GM12878 (cell line): ENCODE measurements around the gene GLG1. TPM values are rescaled to one million over a fixed set of nuclear protein-coding genes. Genes with fewer than 3 reads are reported as not detected.

Source experiments
- ATAC-seq: fragments of 200-7000 bp; cut with Tn5 transposase; 3 replicates; pipeline ENCODE4 v1.9.1; 2020; ENCODE audit warnings: mild to moderate bottlenecking, moderate library complexity
- Bru-seq: library from RNA; stranded (reverse); fragments of 400-500 nt; gene quantifications from one replicate; lab custom pipeline; 2021; lab: Mats Ljungman, UMichigan
- BruChase-seq, 2 experiments: library from RNA; stranded (reverse); fragments of 400-500 nt; gene quantifications; one replicate each; lab custom pipeline; 2021; lab: Mats Ljungman, UMichigan
- BruUV-seq: library from RNA; stranded (reverse); fragments of 400-500 nt; replicated peaks from 2 replicates; lab custom pipeline; 2021; lab: Mats Ljungman, UMichigan
- CTCF ChIA-PET: fragments of 300-600 bp; sonication (Branson Sonifier 250); formaldehyde crosslinking; extraction: SDS; loops from one replicate; lab custom pipeline; 2021; ENCODE audit warnings: inconsistent platforms; lab: Yijun Ruan, JAX
- POLR2A ChIA-PET: fragments of 350-600 bp; formaldehyde crosslinking; extraction: SDS; loops from one replicate; lab custom pipeline; 2021; ENCODE audit warnings: inconsistent platforms; lab: Charles Lee
- RAD21 ChIA-PET: fragments of 300-600 bp; sonication (Branson Sonifier 250); formaldehyde crosslinking; loops from one replicate; lab custom pipeline; 2023; ENCODE audit warnings: antibody characterized with exemption; ENCODE audit not compliant: unreplicated experiment; lab: Charles Lee
- SMC1A ChIA-PET: fragments of 300-600 bp; sonication (Branson Sonifier 250); formaldehyde crosslinking; loops from one replicate; lab custom pipeline; 2023; ENCODE audit not compliant: unreplicated experiment, uncharacterized antibody; lab: Charles Lee
- DNase-seq: peaks from one replicate; pipeline ENCODE4 v3.0.0-alpha.2; 2011; ENCODE audit warnings: low read depth, low spot score
- FAIRE-seq: peaks from 3 replicates; lab custom pipeline; 2011; peaks lifted over from hg19 to GRCh38; lab: Jason Lieb, UNC
- H2AFZ ChIP-seq: 2 replicates; pipeline ENCODE4 v1.6.0; 2011; ENCODE audit warnings: low read depth, low read length, control low read depth; ENCODE audit not compliant: control insufficient read depth
- H3K27ac ChIP-seq: 2 replicates; pipeline ENCODE4 v1.5.1; 2011; ENCODE audit warnings: control low read depth; ENCODE audit not compliant: control insufficient read depth, insufficient read depth
- H3K27me3 ChIP-seq, 2 experiments: replicated peaks in 1 of 2; 2 replicates each; pipeline versions ENCODE4 v1.6.0 to v1.6.1; 2011; ENCODE audit warnings: low read length in 1 of 2; ENCODE audit not compliant: control insufficient read depth in 2 of 2, insufficient read depth in 2 of 2
- H3K36me3 ChIP-seq, 2 experiments: 2 replicates each; pipeline ENCODE4 v1.5.1; 2011; ENCODE audit warnings: low read length in 1 of 2; ENCODE audit not compliant: control insufficient read depth in 2 of 2, insufficient read depth in 2 of 2
- H3K4me1 ChIP-seq: 2 replicates; pipeline ENCODE4 v1.6.1; 2011; ENCODE audit warnings: mild to moderate bottlenecking, low read length, moderate library complexity, mixed read lengths; ENCODE audit not compliant: control insufficient read depth, insufficient read depth
- H3K4me2 ChIP-seq: 2 replicates; pipeline ENCODE4 v1.6.0; 2011; ENCODE audit warnings: control low read depth; ENCODE audit not compliant: control insufficient read depth, insufficient read depth
- H3K4me3 ChIP-seq: fragments of 200-600 bp; sonication (generic); 2 replicates; pipeline ENCODE4 v1.5.1; 2016
- H3K79me2 ChIP-seq: 2 replicates; pipeline ENCODE4 v1.6.0; 2011; ENCODE audit warnings: low read length; ENCODE audit not compliant: control insufficient read depth, insufficient read depth
- H3K9ac ChIP-seq: 2 replicates; pipeline ENCODE4 v1.8.0; 2011; ENCODE audit warnings: low read length, control low read depth, mixed read lengths; ENCODE audit not compliant: control insufficient read depth, insufficient read depth
- H3K9me3 ChIP-seq: replicated peaks from 3 replicates; pipeline ENCODE4 v1.5.1; 2011; ENCODE audit warnings: mild to moderate bottlenecking, low read length; ENCODE audit not compliant: control insufficient read depth, insufficient read depth
- H4K20me1 ChIP-seq: 2 replicates; pipeline ENCODE4 v1.6.0; 2011; ENCODE audit not compliant: control insufficient read depth, insufficient read depth
- ATF7 ChIP-seq: fragments of 450-650 bp; IDR thresholded peaks from 2 replicates; pipeline ENCODE4 v1.6.1; 2016; ENCODE audit warnings: low read depth, mild to moderate bottlenecking
- CHD2 ChIP-seq: IDR thresholded peaks from 2 replicates; pipeline ENCODE4 v1.6.1; 2011; ENCODE audit warnings: low read depth, low read length, improper control_type of control experiment, borderline replicate concordance
- FOS ChIP-seq: IDR thresholded peaks from 3 replicates; pipeline ENCODE4 v1.6.1; 2011; ENCODE audit warnings: borderline replicate concordance; ENCODE audit not compliant: insufficient read length; ENCODE audit errors: extremely low read depth
- GABPA ChIP-seq: IDR thresholded peaks from 2 replicates; pipeline ENCODE4 v1.6.1; 2014; ENCODE audit warnings: antibody characterized with exemption, low read depth, mild to moderate bottlenecking, inconsistent platforms
- NR2C2 ChIP-seq: IDR thresholded peaks from 2 replicates; pipeline ENCODE4 v1.6.1; 2011; ENCODE audit warnings: borderline replicate concordance, low read depth; ENCODE audit not compliant: control insufficient read depth, insufficient read length
- NR2F1 ChIP-seq: fragments of 450-650 bp; conservative IDR thresholded peaks from 2 replicates; pipeline ENCODE4 v1.6.1; 2017; ENCODE audit warnings: mild to moderate bottlenecking
- POU2F2 ChIP-seq: IDR thresholded peaks from 3 replicates; pipeline ENCODE4 v1.6.1; 2011; ENCODE audit warnings: low read depth, mild to moderate bottlenecking, low read length, borderline replicate concordance
- RBBP5 ChIP-seq: fragments of 200-600 bp; sonication (generic); conservative IDR thresholded peaks from 2 replicates; pipeline ENCODE4 v1.6.1; 2016
- RFX5 ChIP-seq: IDR thresholded peaks from 2 replicates; pipeline ENCODE4 v1.6.1; 2011; ENCODE audit warnings: low read depth, low read length, improper control_type of control experiment
- STAT3 ChIP-seq: IDR thresholded peaks from 2 replicates; pipeline ENCODE4 v1.6.1; 2011; ENCODE audit warnings: low read depth, low read length, improper control_type of control experiment
- SUZ12 ChIP-seq: fragments of 200-600 bp; sonication (generic); IDR thresholded peaks from one replicate; pipeline ENCODE4 v1.6.1; 2018; ENCODE audit warnings: antibody characterized with exemption, mild to moderate bottlenecking; ENCODE audit not compliant: unreplicated experiment
- TBL1XR1 ChIP-seq: IDR thresholded peaks from 2 replicates; pipeline ENCODE4 v1.6.1; 2012; ENCODE audit warnings: low read depth, low read length, improper control_type of control experiment
- WGBS: methylation state at CpG from one replicate; pipeline ENCODE4 v1.1.6; 2016; ENCODE audit warnings: low lambda C conversion rate; ENCODE audit not compliant: insufficient replicate concordance, insufficient coverage; ENCODE audit errors: missing lambda C conversion rate; 5-methylcytosine and 5-hydroxymethylcytosine counted together
- in situ Hi-C: fragments of 300-500 bp; cut with MboI; formaldehyde crosslinking; loops from 9 replicates; pipeline ENCODE4 v1.14.3; 2018; ENCODE audit warnings: mixed read lengths
- intact Hi-C: fragments of 100-400 bp; cut with micrococcal nuclease; formaldehyde crosslinking; loops from one replicate; pipeline ENCODE4 v1.14.2; 2022; ENCODE audit not compliant: unreplicated experiment
- long read RNA-seq, 2 experiments: library from polyadenylated mRNA; unstranded; transcript quantifications; one replicate each; pipeline ENCODE4 v2.0.0, GENCODE V29; 2019 to 2020
- polyA minus RNA-seq, 3 experiments: library from RNA; depleted of rRNA, polyadenylated mRNA; stranded (reverse); fragments of >200 nt; gene quantifications; 2 replicates each; pipeline ENCODE4 v1.2.3, GENCODE V29; 2011
- polyA plus RNA-seq, 11 experiments: library from polyadenylated mRNA; depleted of rRNA in 4 of 11; unstranded in 6 of 11; stranded (reverse) in 5 of 11; fragments of >200 nt; fragmentation: Nextera tagmentation in 4 of 11; fragmentation: Illumina TruSeq in 1 of 11; extraction: Ambion mirVana in 4 of 11; extraction: Trizol in 1 of 11; gene quantifications; 1 replicate in 1 of 11; 2 replicates in 10 of 11; pipeline versions ENCODE4 v1.2.1 to v1.2.3, GENCODE V29; 2011 to 2016; ENCODE audit warnings: inconsistent platforms in 2 of 11, missing spikeins in 2 of 11, low read depth in 1 of 11
- total RNA-seq, 4 experiments: library from RNA; depleted of rRNA in 3 of 4; stranded (reverse); fragments of >200 nt in 3 of 4; fragmentation: Illumina TruSeq in 1 of 4; extraction: Trizol in 1 of 4; gene quantifications; 2 replicates each; pipeline versions ENCODE4 v1.2.1 to v1.2.3, GENCODE V29; 2013 to 2021
- TF ChIP-seq, protein P1 (sequence below): fragments of 450-650 bp; IDR thresholded peaks from 2 replicates; pipeline ENCODE4 v1.6.1; 2017; ENCODE audit warnings: low read depth, mild to moderate bottlenecking, moderate library complexity
- TF ChIP-seq, protein P2 (sequence below): IDR thresholded peaks from 2 replicates; pipeline ENCODE4 v1.6.1; 2012; ENCODE audit warnings: low read depth, low read length, improper control_type of control experiment

Gene GLG1
- total RNA-seq (2013; cell fraction: nucleolus; rRNA removed), result 319 and 340 TPM in 2 replicates
- 27.0 and 31.0 TPM in 2 replicates for total RNA-seq (2014; rRNA removed)
- total RNA-seq (2014; rRNA removed; fragmentation: Illumina TruSeq; extraction: Trizol), result 28.5 and 29.0 TPM in 2 replicates
- 41.9 and 45.5 TPM in 2 replicates for total RNA-seq (2021)
- polyA plus RNA-seq (2011; ENCODE audit: low read depth), result 30.1 TPM
- polyA plus RNA-seq (2011; rRNA removed), result 32.4 and 42.4 TPM in 2 replicates
- polyA plus RNA-seq (2011; cell fraction: cytosol; rRNA removed), result 22.5 and 30.2 TPM in 2 replicates
- 48.5 and 53.6 TPM in 2 replicates for polyA plus RNA-seq (2011; cell fraction: nucleus; rRNA removed)
- 42.0 and 45.0 TPM in 2 replicates for polyA plus RNA-seq (2012)
- 24.3 and 27.4 TPM in 2 replicates for polyA plus RNA-seq (2014; fragmentation: Illumina TruSeq; extraction: Trizol)
- polyA plus RNA-seq (2014; fragmentation: Nextera tagmentation; extraction: Ambion mirVana), result 1 to 10 TPM; 7.6 to 9.6 TPM
- 22.4 and 24.5 TPM in 2 replicates for polyA plus RNA-seq (2014; rRNA removed)
- 10 to 100 TPM; 41.0 to 49.4 TPM for polyA plus RNA-seq (2016; fragmentation: Nextera tagmentation; extraction: Ambion mirVana)
- 72.0 and 85.2 TPM in 2 replicates for polyA minus RNA-seq (2011; rRNA and poly(A)+ RNA removed)
- 22.8 and 24.6 TPM in 2 replicates for polyA minus RNA-seq (2011; cell fraction: cytosol; rRNA and poly(A)+ RNA removed)
- polyA minus RNA-seq (2011; cell fraction: nucleus; rRNA and poly(A)+ RNA removed), result 32.6 and 51.8 TPM in 2 replicates
- percentile 79 among the genes with signal in this experiment for Bru-seq, nascent RNA
- BruChase-seq, experiment 1, labeled RNA remaining after a 6-hour chase, result percentile 87 among the genes with signal in this experiment
- BruChase-seq, experiment 2, labeled RNA remaining after a 2-hour chase, result percentile 83 among the genes with signal in this experiment
- long read RNA-seq, experiment 1, full-length matches to known transcripts, result 7 of 17 reads
- long read RNA-seq, experiment 1, partial matches to known transcripts, result 4 of 17 reads
- long read RNA-seq, experiment 1, other reads (novel, unspliced or antisense), result 6 of 17 reads
- long read RNA-seq, experiment 2, partial matches to known transcripts, result 14 of 24 reads
- long read RNA-seq, experiment 2, other reads (novel, unspliced or antisense), result 9 of 24 reads

DNA sequence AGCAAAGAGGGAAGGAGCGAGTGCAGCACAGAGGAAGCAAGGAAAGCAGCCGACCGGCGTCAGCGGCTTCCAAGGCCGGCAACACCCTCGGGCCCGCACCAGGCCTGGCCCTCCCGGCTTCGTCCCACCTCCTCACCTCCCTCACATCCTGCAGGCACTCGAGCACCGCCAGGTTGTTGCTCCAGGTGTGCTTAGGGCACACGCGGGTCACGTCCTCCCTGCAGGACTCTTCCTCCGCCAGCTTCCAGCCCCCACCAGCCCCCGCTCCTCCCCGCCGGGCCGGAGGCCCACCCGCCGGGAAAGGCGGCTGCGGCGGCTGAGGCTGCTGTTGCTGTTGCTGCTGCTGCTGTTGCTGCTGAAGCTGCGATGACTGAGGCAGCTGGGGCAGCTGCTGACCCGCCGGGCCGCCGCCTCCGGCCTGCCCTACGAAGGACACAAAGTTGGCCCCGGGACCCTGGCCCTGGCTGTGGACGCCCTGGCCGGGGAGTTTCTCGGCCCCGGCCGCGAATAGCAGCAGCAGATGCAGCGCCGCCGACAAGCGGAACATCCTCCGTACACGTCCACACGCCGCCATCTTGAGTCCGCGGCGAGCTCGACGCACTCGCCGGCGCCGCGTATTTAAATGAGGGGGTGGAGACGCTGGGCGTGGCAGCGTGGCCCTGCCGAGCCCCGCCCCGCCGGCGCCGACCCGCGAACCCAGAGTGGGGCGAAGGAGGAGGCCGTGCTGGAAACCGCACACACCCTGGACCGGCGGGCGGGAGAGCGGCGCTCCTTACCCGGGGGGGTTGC lies at the start of gene GLG1:
Gene GLG1, minus strand, starts transcription at position 594 of the 789 bp plus-strand sequence. Its CDS starts 20 bp downstream, at position 574.
- peaks cover 49% of the 10 kb centered on the region for H3K79me2 ChIP-seq
- H3K4me2 ChIP-seq, result peak within 1 kb of the TSS; percentile 98
- ATAC-seq (peak; percentile 95), DNase-seq (peak; percentile 51), FAIRE-seq (no peak)
- SMC1A ChIA-PET, result interaction anchor here (0.6 to 2.9 kb wide), 6 partner anchors 16 to 877 kb away, joined by 3 to 21 read pairs (median 4); no protein-coding TSS in a partner anchor
- H3K27me3 ChIP-seq, result no peaks in the 10 kb centered on the region
- H3K9ac ChIP-seq, result peak within 1 kb of the TSS; percentile 94
- H2AFZ ChIP-seq, result peak within 1 kb of the TSS; percentile 99
- BruUV-seq, result no TSS peak
- H3K9me3 ChIP-seq, result no peaks in the 10 kb centered on the region
- in situ Hi-C loops (no loop called here), intact Hi-C loops (loop anchor here (10.0 kb wide), 1 partner anchor 112 kb away; no protein-coding TSS in a partner anchor)
- POLR2A ChIA-PET, result interaction anchor here (0.6 to 2.2 kb wide), 14 partner anchors 9 to 380 kb away, joined by 3 to 8 read pairs (median 4); no protein-coding TSS in a partner anchor
- CTCF ChIA-PET, result interaction anchor here (1.0 to 2.1 kb wide), 6 partner anchors 16 to 309 kb away, joined by 3 to 6 read pairs (median 4); no protein-coding TSS in a partner anchor
- H3K4me3 ChIP-seq, result peak within 1 kb of the TSS; percentile 93
- RAD21 ChIA-PET, result interaction anchor here (0.7 to 1.2 kb wide), 5 partner anchors 17 to 93 kb away, joined by 3 to 4 read pairs (median 3); no protein-coding TSS in a partner anchor
- H3K27ac ChIP-seq, result peak within 1 kb of the TSS; percentile 83
- 1% methylated on average over 61 of the region's 77 CpGs for WGBS
- H3K36me3 ChIP-seq, result no peaks in the 10 kb centered on the region
- H4K20me1 ChIP-seq, result no peaks in the 10 kb centered on the region; the same call in 1 of the 2 replicates
- peaks cover 2% of the 10 kb centered on the region; the same call in 1 of the 2 replicates for H3K4me1 ChIP-seq
- TF ChIP-seq NR2F1 (peak; percentile 18), SUZ12 (no peak), TBL1XR1 (no peak), RFX5 (no peak), CHD2 (no peak), STAT3 (no peak), ATF7 (no peak), POU2F2 (peak; percentile 96), NR2C2 (no peak), FOS (no peak), RBBP5 (0 out of 2 replicates have a peak, but pooled peaks have one; percentile 58), GABPA (no peak)
- TF ChIP-seq, protein P1, sequence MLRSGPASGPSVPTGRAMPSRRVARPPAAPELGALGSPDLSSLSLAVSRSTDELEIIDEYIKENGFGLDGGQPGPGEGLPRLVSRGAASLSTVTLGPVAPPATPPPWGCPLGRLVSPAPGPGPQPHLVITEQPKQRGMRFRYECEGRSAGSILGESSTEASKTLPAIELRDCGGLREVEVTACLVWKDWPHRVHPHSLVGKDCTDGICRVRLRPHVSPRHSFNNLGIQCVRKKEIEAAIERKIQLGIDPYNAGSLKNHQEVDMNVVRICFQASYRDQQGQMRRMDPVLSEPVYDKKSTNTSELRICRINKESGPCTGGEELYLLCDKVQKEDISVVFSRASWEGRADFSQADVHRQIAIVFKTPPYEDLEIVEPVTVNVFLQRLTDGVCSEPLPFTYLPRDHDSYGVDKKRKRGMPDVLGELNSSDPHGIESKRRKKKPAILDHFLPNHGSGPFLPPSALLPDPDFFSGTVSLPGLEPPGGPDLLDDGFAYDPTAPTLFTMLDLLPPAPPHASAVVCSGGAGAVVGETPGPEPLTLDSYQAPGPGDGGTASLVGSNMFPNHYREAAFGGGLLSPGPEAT, result peak; percentile 56; the same call in 1 of the 2 replicates
- TF ChIP-seq, protein P2, sequence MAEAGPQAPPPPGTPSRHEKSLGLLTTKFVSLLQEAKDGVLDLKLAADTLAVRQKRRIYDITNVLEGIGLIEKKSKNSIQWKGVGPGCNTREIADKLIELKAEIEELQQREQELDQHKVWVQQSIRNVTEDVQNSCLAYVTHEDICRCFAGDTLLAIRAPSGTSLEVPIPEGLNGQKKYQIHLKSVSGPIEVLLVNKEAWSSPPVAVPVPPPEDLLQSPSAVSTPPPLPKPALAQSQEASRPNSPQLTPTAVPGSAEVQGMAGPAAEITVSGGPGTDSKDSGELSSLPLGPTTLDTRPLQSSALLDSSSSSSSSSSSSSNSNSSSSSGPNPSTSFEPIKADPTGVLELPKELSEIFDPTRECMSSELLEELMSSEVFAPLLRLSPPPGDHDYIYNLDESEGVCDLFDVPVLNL, result peak; percentile 58; the same call in 1 of the 2 replicates
